GM12878 (cell line): ENCODE data around the gene PKN3. TPM values are rescaled to one million over a fixed set of nuclear protein-coding genes. Genes with fewer than 3 reads are reported as not detected.

Source experiments
- ATF7 ChIP-seq: fragments of 450-650 bp; IDR thresholded peaks from 2 replicates; pipeline ENCODE4 v1.6.1; 2016; ENCODE audit warnings: low read depth, mild to moderate bottlenecking
- BHLHE40 ChIP-seq, 2 experiments: fragments of 450-650 bp in 1 of 2; IDR thresholded peaks; 2 replicates each; pipeline ENCODE4 v1.6.1; 2011 to 2017; ENCODE audit warnings: low read depth in 2 of 2, borderline replicate concordance in 1 of 2, improper control_type of control experiment in 1 of 2, low read length in 1 of 2, mild to moderate bottlenecking in 1 of 2
- CEBPB ChIP-seq, 2 experiments: fragments of 150-350 bp in 1 of 2; IDR thresholded peaks; 2 replicates each; pipeline ENCODE4 v1.6.1; 2012 to 2014; ENCODE audit warnings: low read depth in 2 of 2, low read length in 2 of 2, borderline replicate concordance in 1 of 2, inconsistent platforms in 1 of 2
- DPF2 ChIP-seq: fragments of 450-650 bp; IDR thresholded peaks from 2 replicates; pipeline ENCODE4 v1.6.1; 2017; ENCODE audit warnings: mild to moderate bottlenecking
- EP300 ChIP-seq, 2 experiments: fragments of 150-350 bp in 1 of 2; IDR thresholded peaks; 2 replicates each; pipeline ENCODE4 v1.6.1; 2011 to 2012; ENCODE audit warnings: low read depth in 2 of 2, low read length in 2 of 2, borderline replicate concordance in 1 of 2, improper control_type of control experiment in 1 of 2, inconsistent platforms in 1 of 2; ENCODE audit not compliant: control insufficient read depth in 1 of 2
- FOXK2 ChIP-seq: fragments of 450-650 bp; IDR thresholded peaks from 2 replicates; pipeline ENCODE4 v1.6.1; 2017; ENCODE audit warnings: mild to moderate bottlenecking, moderate library complexity
- FOXM1 ChIP-seq: IDR thresholded peaks from 2 replicates; pipeline ENCODE4 v1.6.1; 2012; ENCODE audit warnings: low read depth, mild to moderate bottlenecking, inconsistent platforms, low read length, moderate library complexity
- LARP7 ChIP-seq: fragments of 450-650 bp; IDR thresholded peaks from 2 replicates; pipeline ENCODE4 v1.6.1; 2017; ENCODE audit warnings: mild to moderate bottlenecking
- MTA3 ChIP-seq: IDR thresholded peaks from 2 replicates; pipeline ENCODE4 v1.6.1; 2012; ENCODE audit warnings: low read length, inconsistent platforms, borderline replicate concordance
- NBN ChIP-seq: fragments of 450-650 bp; IDR thresholded peaks from 2 replicates; pipeline ENCODE4 v1.6.1; 2016
- NFYA ChIP-seq: IDR thresholded peaks from 2 replicates; pipeline ENCODE4 v1.6.1; 2011; ENCODE audit warnings: low read depth, mild to moderate bottlenecking, low read length, improper control_type of control experiment, borderline replicate concordance
- NR2F1 ChIP-seq: fragments of 450-650 bp; conservative IDR thresholded peaks from 2 replicates; pipeline ENCODE4 v1.6.1; 2017; ENCODE audit warnings: mild to moderate bottlenecking
- POLR2A ChIP-seq: IDR thresholded peaks from 2 replicates; pipeline ENCODE4 v1.6.1; 2011; ENCODE audit warnings: low read depth, mild to moderate bottlenecking, low read length
- RCOR1 ChIP-seq: conservative IDR thresholded peaks from 2 replicates; pipeline ENCODE4 v1.6.1; 2012; ENCODE audit warnings: low read depth, low read length, improper control_type of control experiment
- SUZ12 ChIP-seq: fragments of 200-600 bp; sonication (generic); IDR thresholded peaks from one replicate; pipeline ENCODE4 v1.6.1; 2018; ENCODE audit warnings: antibody characterized with exemption, mild to moderate bottlenecking; ENCODE audit not compliant: unreplicated experiment
- TCF7 ChIP-seq: IDR thresholded peaks from 2 replicates; pipeline ENCODE4 v1.6.1; 2014; ENCODE audit warnings: antibody characterized with exemption, borderline replicate concordance
- ZBED1 ChIP-seq: IDR thresholded peaks from 2 replicates; pipeline ENCODE4 v1.6.1; 2016; ENCODE audit warnings: borderline replicate concordance
- ZNF384 ChIP-seq: IDR thresholded peaks from 2 replicates; pipeline ENCODE4 v1.6.1; 2012; ENCODE audit warnings: low read depth, mild to moderate bottlenecking, low read length, improper control_type of control experiment, borderline replicate concordance
- polyA plus RNA-seq, 11 experiments: library from polyadenylated mRNA; depleted of rRNA in 4 of 11; unstranded in 6 of 11; stranded (reverse) in 5 of 11; fragments of >200 nt; fragmentation: Nextera tagmentation in 4 of 11; fragmentation: Illumina TruSeq in 1 of 11; extraction: Ambion mirVana in 4 of 11; extraction: Trizol in 1 of 11; gene quantifications; 1 replicate in 1 of 11; 2 replicates in 10 of 11; pipeline versions ENCODE4 v1.2.1 to v1.2.3, GENCODE V29; 2011 to 2016; ENCODE audit warnings: inconsistent platforms in 2 of 11, missing spikeins in 2 of 11, low read depth in 1 of 11
- total RNA-seq, 4 experiments: library from RNA; depleted of rRNA in 3 of 4; stranded (reverse); fragments of >200 nt in 3 of 4; fragmentation: Illumina TruSeq in 1 of 4; extraction: Trizol in 1 of 4; gene quantifications; 2 replicates each; pipeline versions ENCODE4 v1.2.1 to v1.2.3, GENCODE V29; 2013 to 2021
- TF ChIP-seq, protein P1 (sequence below): fragments of 450-650 bp; IDR thresholded peaks from 2 replicates; pipeline ENCODE4 v1.6.1; 2017; ENCODE audit warnings: mild to moderate bottlenecking, moderate library complexity
- TF ChIP-seq, protein P2 (sequence below): IDR thresholded peaks from 2 replicates; pipeline ENCODE4 v1.6.1; 2011; ENCODE audit warnings: low read depth, mild to moderate bottlenecking, low read length, moderate library complexity, borderline replicate concordance; ENCODE audit errors: extremely low read depth
- TF ChIP-seq, protein P3 (sequence below): IDR thresholded peaks from 2 replicates; pipeline ENCODE4 v1.6.1; 2012; ENCODE audit warnings: low read depth, low read length, improper control_type of control experiment
- TF ChIP-seq, protein P4 (sequence below): fragments of 450-650 bp; IDR thresholded peaks from 2 replicates; pipeline ENCODE4 v1.6.1; 2018; ENCODE audit warnings: mild to moderate bottlenecking, low read depth, moderate library complexity; ENCODE audit not compliant: partially characterized antibody

Gene PKN3
- total and polyA plus RNA-seq, 10 of the 15 experiments (the other 5 are each of a cell fraction or from before 2014, with no cell fraction given) = 0.35 to 11.0 (median 3.3) TPM

DNA sequence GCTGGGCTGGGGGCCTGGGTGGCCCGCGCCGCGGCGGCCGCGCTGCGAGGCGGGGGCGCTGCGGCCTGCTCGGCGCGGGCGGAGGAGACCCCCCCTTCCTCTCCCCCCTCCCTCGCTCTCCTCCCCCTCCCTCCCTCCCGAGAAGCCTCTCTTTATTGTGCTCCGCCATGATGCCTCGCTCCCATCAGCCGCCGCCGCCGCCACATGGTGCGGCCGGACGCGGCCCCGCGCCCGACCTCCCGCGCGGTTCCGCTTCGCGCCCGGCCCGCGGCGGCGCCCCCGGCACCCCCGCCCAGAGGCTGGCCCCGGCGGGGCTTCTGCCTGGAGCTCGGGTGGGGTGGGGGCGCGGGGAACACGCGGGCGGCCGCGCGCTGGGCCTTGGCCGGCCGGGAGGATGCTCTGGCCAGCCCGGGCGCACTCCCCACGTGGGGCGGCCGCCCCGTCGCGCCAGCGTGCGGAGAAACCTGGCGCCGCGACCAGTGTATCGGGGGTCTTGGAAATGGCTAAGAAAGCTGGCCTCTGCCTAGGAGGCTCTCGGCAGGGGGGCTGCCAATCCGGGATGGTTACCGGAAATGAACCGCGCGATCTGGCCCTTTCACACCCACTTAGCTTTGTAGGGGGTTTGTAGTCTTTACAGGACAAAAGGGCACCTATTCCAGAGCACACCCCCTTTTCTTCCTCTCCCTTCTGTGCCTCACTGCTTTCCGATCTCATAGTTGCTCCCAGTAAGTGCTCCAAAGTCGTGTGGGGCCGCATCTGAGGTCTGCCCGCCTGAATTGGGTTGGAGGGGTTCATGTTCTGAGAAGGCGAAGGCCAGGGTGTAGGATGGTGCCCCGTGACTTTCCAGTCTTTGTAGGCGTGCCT, 12.3 kb upstream of the PKN3 start (continued):
- peak; percentile 53 for TF ChIP-seq POLR2A
- TF ChIP-seq, protein P1, sequence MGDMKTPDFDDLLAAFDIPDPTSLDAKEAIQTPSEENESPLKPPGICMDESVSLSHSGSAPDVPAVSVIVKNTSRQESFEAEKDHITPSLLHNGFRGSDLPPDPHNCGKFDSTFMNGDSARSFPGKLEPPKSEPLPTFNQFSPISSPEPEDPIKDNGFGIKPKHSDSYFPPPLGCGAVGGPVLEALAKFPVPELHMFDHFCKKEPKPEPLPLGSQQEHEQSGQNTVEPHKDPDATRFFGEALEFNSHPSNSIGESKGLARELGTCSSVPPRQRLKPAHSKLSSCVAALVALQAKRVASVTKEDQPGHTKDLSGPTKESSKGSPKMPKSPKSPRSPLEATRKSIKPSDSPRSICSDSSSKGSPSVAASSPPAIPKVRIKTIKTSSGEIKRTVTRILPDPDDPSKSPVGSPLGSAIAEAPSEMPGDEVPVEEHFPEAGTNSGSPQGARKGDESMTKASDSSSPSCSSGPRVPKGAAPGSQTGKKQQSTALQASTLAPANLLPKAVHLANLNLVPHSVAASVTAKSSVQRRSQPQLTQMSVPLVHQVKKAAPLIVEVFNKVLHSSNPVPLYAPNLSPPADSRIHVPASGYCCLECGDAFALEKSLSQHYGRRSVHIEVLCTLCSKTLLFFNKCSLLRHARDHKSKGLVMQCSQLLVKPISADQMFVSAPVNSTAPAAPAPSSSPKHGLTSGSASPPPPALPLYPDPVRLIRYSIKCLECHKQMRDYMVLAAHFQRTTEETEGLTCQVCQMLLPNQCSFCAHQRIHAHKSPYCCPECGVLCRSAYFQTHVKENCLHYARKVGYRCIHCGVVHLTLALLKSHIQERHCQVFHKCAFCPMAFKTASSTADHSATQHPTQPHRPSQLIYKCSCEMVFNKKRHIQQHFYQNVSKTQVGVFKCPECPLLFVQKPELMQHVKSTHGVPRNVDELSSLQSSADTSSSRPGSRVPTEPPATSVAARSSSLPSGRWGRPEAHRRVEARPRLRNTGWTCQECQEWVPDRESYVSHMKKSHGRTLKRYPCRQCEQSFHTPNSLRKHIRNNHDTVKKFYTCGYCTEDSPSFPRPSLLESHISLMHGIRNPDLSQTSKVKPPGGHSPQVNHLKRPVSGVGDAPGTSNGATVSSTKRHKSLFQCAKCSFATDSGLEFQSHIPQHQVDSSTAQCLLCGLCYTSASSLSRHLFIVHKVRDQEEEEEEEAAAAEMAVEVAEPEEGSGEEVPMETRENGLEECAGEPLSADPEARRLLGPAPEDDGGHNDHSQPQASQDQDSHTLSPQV = 0 out of 2 replicates have a peak, but pooled peaks have one; percentile 29
- TF ChIP-seq FOXK2 = no peak
- TF ChIP-seq NBN = no peak
- no peak for TF ChIP-seq EP300 (IDR thresholded peaks at IDR 0.05; ENCODE audit: borderline replicate concordance in 1 of 2, control insufficient read depth in 1 of 2, low read depth in 2 of 2, low read length in 2 of 2)
- TF ChIP-seq, protein P2, sequence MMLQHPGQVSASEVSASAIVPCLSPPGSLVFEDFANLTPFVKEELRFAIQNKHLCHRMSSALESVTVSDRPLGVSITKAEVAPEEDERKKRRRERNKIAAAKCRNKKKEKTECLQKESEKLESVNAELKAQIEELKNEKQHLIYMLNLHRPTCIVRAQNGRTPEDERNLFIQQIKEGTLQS = no peak
- TF ChIP-seq TCF7 = no peak
- TF ChIP-seq LARP7 = peak; percentile 62
- TF ChIP-seq MTA3 = no peak
- no peak for TF ChIP-seq ATF7
- TF ChIP-seq ZNF384 = no peak
- TF ChIP-seq NFYA = no peak
- TF ChIP-seq NR2F1 = 0 out of 2 replicates have a peak, but pooled peaks have one; percentile 17
- TF ChIP-seq RCOR1 = no peak
- TF ChIP-seq, protein P3, sequence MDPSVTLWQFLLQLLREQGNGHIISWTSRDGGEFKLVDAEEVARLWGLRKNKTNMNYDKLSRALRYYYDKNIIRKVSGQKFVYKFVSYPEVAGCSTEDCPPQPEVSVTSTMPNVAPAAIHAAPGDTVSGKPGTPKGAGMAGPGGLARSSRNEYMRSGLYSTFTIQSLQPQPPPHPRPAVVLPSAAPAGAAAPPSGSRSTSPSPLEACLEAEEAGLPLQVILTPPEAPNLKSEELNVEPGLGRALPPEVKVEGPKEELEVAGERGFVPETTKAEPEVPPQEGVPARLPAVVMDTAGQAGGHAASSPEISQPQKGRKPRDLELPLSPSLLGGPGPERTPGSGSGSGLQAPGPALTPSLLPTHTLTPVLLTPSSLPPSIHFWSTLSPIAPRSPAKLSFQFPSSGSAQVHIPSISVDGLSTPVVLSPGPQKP = no peak
- TF ChIP-seq BHLHE40 (IDR thresholded peaks at IDR 0.05; ENCODE audit: borderline replicate concordance in 1 of 2, low read depth in 2 of 2, low read length in 1 of 2) = peak in 1 of 2 experiments; percentile 8; a peak in 1 of 4 replicates
- no peak; the same call in 1 of the 2 replicates for TF ChIP-seq ZBED1
- no peak for TF ChIP-seq SUZ12
- TF ChIP-seq, protein P4, sequence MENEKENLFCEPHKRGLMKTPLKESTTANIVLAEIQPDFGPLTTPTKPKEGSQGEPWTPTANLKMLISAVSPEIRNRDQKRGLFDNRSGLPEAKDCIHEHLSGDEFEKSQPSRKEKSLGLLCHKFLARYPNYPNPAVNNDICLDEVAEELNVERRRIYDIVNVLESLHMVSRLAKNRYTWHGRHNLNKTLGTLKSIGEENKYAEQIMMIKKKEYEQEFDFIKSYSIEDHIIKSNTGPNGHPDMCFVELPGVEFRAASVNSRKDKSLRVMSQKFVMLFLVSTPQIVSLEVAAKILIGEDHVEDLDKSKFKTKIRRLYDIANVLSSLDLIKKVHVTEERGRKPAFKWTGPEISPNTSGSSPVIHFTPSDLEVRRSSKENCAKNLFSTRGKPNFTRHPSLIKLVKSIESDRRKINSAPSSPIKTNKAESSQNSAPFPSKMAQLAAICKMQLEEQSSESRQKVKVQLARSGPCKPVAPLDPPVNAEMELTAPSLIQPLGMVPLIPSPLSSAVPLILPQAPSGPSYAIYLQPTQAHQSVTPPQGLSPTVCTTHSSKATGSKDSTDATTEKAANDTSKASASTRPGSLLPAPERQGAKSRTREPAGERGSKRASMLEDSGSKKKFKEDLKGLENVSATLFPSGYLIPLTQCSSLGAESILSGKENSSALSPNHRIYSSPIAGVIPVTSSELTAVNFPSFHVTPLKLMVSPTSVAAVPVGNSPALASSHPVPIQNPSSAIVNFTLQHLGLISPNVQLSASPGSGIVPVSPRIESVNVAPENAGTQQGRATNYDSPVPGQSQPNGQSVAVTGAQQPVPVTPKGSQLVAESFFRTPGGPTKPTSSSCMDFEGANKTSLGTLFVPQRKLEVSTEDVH = no peak
- no peak for TF ChIP-seq CEBPB (IDR thresholded peaks at IDR 0.05; ENCODE audit: borderline replicate concordance in 1 of 2, low read depth in 2 of 2, low read length in 2 of 2)
- TF ChIP-seq FOXM1 = no peak
- 0 out of 2 replicates have a peak, but pooled peaks have one; percentile 21 for TF ChIP-seq DPF2
